Hepatocyte (in vitro differentiated cells): ENCODE results near the gene DRD3.

Experiments used
- EZH2phosphoT487 ChIP-seq: fragments of 200-600 bp; sonication (generic); IDR thresholded peaks from one replicate; pipeline ENCODE4 v1.6.1; 2018; ENCODE audit warnings: antibody characterized with exemption, mild to moderate bottlenecking, low read depth, moderate library complexity; ENCODE audit not compliant: unreplicated experiment, severe bottlenecking
- TF ChIP-seq, protein P1 (sequence below): fragments of 200-600 bp; sonication (generic); IDR thresholded peaks from 2 replicates; pipeline ENCODE4 v1.5.1; 2016; ENCODE audit warnings: antibody characterized with exemption, mild to moderate bottlenecking; ENCODE audit not compliant: poor library complexity

- TF ChIP-seq EZH2phosphoT487 = no peak
- TF ChIP-seq, protein P1, sequence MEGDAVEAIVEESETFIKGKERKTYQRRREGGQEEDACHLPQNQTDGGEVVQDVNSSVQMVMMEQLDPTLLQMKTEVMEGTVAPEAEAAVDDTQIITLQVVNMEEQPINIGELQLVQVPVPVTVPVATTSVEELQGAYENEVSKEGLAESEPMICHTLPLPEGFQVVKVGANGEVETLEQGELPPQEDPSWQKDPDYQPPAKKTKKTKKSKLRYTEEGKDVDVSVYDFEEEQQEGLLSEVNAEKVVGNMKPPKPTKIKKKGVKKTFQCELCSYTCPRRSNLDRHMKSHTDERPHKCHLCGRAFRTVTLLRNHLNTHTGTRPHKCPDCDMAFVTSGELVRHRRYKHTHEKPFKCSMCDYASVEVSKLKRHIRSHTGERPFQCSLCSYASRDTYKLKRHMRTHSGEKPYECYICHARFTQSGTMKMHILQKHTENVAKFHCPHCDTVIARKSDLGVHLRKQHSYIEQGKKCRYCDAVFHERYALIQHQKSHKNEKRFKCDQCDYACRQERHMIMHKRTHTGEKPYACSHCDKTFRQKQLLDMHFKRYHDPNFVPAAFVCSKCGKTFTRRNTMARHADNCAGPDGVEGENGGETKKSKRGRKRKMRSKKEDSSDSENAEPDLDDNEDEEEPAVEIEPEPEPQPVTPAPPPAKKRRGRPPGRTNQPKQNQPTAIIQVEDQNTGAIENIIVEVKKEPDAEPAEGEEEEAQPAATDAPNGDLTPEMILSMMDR = no peak
Observed at GRCh38 chr3:114186501-114186900, 7.6 kb upstream of the DRD3 start.
